NCI-H748 treated with DMSO at 0.1 percent for 48 hours (cell line): ENCODE data around the gene COTL1.
"Not testable (repeated sequence)": the region's sequence is repeated elsewhere in the genome, so short reads cannot be mapped to it uniquely, and the experiment has no call there.

ENCODE experiments used
- DNase-seq: peaks from one replicate; lab custom pipeline; 2025; lab: John Stamatoyannopoulos, UW

The COTL1 gene

DNA sequence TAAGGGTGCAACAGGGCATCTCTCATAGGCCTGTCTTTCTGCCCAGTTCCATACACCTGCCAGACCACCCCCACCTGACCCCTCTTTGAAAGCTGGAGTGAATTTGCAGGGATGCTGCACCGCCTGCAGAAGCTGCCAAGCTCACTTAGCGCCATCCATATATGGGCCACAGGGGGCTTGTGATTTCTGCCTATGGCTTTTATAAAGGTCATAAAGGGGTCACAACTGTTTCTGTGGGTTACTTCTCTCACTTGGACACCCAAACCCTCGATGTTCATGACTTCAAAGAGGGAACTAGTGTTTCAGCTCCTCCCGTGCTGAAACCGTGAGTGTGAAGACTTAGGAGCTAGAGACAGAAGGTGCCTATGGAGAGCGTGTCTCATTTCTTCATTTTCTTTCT lies 89.6 kb downstream of the COTL1 start:
- no peak for DNase-seq

GRCh38 chr16:84527532-84528269 lies 90.2 kb downstream of the COTL1 start:
- no peak for DNase-seq

- no peak for DNase-seq
Measured at GRCh38 chr16:84526794-84527531, 90.9 kb downstream of the COTL1 start.

- not testable (repeated sequence) for DNase-seq
Measured at GRCh38 chr16:84524941-84525581, 92.8 kb downstream of the COTL1 start.

GRCh38 chr16:84524346-84524920 lies 93.4 kb downstream of the COTL1 start:
- no peak for DNase-seq

DNA sequence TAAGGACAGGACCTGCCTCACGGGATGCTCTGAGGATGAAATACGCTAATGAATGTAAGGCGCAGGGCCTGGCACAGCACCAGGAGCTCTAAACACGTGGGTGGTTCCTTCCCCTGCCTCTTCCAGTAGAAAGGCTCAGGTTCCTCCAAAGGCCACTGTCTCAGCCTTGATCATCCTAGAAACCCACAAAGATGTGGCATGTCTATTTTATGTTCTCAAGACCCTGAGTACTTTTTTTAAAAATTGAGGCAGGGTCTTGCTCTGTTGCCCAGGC lies 96.4 kb downstream of the COTL1 start:
- DNase-seq = no peak

DNA sequence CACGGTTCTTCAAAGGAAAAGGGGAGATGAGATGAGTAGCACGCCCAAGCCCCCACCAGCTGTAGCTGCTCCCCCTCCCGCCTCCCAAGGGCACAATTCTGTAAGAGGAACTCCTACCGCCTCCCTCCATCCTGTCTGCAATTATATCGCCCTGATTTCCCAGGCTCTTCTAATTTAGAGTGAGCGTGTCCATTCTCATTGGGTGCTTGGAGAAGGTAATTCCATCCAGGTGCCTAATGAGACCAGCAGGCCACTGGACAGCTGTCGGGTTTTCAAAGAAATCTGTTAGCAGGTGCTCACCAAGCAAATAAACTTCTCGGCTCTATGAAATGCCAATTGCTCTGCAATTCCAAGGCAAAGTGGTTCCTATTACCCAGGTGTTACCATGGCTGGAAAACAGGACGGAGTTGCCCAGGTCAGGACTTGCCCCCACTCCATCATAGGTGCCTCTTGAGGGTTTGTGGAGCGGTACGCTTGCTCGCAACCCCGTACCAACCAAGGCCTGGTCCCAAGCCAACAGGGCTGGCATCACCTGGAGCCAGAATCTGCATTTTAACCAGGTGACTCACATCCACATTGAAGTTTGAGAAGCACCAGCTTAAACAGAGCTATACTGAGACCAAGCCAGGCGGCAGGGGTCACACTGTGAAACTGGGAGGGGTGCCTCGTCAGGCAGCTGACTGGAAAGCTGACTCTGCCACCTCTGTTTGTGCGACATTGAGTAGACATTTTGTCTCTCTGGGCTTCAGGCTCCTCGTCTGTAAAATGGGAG lies 97.0 kb downstream of the COTL1 start:
- peak; percentile 97 for DNase-seq

GRCh38 chr16:84519855-84520254 lies 98.0 kb downstream of the COTL1 start:
- DNase-seq = no peak

DNA sequence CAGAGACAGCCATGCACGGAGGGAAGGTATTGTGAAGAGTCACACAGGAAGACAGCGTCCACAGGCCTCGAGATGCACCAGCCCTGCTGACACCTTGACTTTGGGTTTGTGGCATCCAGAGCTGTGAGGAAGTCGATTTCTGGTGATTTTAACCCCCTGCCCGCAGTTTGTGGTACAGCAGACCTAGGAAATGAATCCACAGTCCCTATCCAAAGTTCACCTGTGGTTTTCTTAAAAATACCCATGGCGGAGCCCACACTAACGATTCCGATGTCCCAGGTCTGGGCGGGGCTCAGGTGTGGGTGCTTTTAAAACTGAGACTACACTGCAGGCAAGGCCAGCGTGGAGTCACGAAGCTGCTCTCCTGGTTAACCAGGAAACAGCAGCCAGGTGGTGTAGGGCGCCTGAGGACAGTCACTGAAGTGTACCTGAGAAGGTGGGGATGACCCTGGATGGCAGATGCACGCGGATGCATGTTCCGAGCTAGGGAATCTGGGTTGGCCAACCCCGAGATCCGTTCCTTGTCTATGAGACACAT lies 99.0 kb downstream of the COTL1 start:
- peak; percentile 42 for DNase-seq

DNA sequence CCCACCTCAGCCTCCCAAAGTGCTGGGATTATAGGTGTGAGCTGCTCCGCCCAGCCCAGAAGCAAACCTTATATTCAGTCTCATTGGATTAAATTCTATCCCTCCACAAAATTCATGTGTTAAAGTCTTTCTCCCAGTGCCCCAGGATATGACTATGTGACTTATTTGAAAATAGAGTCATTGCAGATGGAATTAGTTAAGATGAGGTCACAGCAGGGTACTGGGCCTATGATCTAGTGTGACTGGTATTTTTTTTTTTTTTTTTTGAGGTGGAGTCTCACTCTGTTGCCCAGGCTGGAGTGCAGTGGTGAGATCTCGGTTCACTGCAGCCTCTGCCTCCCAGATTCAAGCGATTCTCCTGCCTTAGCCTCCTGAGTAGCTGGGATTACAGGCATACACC lies 99.7 kb downstream of the COTL1 start:
- DNase-seq = not testable (repeated sequence)

- DNase-seq = no peak
Measured at GRCh38 chr16:84517366-84517765, 100.5 kb downstream of the COTL1 start.
